A375 (cell line): ENCODE data around the gene GJB1. TPM values are rescaled to one million over a fixed set of nuclear protein-coding genes. Genes with fewer than 3 reads are reported as not detected.

Experiments used
- total RNA-seq: library from RNA; depleted of rRNA; stranded (reverse); fragments of >200 nt; shearing (Covaris generic); gene quantifications from 2 replicates; pipeline ENCODE4 v1.2.3, GENCODE V29; 2014; rRNA removed

GJB1 gene
- 4.5 and 5.7 TPM in 2 replicates for total RNA-seq

DNA sequence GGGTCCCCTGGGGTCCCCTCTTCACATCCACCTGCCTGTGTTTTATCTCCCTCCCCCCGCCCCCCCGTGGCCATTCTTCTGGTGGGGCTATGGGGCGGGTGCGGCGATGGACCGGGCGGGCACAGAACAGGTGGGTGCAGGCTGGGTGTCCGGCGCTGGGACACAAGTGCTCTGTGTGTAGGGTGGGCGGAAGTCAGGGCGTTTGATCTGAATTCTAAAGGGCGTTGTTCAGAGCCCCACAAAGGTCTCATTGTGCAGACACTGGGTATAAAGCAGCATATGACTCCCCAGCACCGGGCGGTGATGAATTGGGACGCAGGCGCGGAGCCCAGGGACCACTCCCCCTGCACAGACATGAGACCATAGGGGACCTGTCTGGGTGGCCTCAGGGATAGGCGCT, at the start of gene GJB1:
Gene GJB1, plus strand, starts transcription at position 296 of the 400 bp plus-strand sequence. CDS start 484 bp downstream, outside the sequence.

DNA sequence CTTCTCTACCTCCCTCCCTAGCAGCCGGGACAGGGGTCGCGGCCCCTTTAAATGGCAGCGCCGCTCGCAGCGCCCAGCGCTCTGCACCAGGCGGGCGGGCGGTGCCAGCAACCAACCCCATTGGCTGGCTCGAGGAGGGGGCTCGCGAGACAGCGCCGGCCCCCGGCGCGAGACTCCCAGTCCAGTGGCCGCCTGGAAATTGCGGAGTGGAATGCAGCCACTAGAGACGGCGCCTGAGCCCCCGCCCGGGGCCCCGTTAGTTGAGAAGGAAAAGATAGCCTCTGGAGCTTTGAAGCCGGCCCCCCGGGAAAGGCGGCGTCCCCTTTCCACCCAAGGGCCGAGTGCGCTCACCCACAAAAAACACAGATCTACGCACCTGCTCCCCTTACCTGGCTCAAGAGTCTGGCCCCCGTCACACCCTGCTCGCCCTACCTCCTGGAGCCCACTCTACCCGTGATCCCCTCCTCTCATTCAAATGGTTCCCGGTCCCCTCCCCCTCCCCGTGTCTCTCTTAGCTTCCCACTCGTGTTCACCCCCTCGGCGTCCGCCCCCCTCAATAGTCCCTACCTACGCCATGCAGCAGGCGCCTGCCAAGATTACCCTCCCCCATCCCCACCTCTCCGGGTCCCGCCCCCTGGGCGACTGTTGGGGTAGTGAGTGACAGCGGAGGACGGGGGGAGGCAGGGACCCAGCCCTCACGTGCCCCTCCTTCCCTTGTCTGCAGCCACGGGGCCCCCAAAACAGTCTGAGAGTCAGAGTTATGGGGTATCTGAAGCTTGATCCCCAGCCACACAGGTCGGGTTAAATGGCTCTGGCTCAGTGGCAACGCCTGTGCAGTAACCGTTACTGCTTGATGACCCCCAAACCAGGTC, 31.3 kb downstream of the GJB1 start, which contains the start of gene ZMYM3:
Gene ZMYM3, minus strand, starts transcription at position 49 of the 872 bp plus-strand sequence. CDS start 885 bp downstream, outside the sequence.

Other genes starting within 250 kb of the GJB1 start
- 29.9 and 33.1 TPM in 2 replicates for gene SNX12, start 154.9 kb upstream of the GJB1 start, total RNA-seq
- 4.3 and 4.9 TPM in 2 replicates for gene FOXO4, start 127.4 kb upstream of the GJB1 start, total RNA-seq
- gene CXorf65, start 116.5 kb upstream of the GJB1 start, total RNA-seq = not detected in 2 replicates
- 0.11 TPM in 1 of 2 replicates, not detected in the other for gene IL2RG, start 111.6 kb upstream of the GJB1 start, total RNA-seq
- 33.2 and 46.0 TPM in 2 replicates for gene MED12, start 104.6 kb upstream of the GJB1 start, total RNA-seq
- gene NLGN3, start 78.4 kb upstream of the GJB1 start, total RNA-seq = 0.68 and 0.90 TPM in 2 replicates
- 14.0 and 16.4 TPM in 2 replicates for gene ZMYM3, start 30.9 kb downstream of the GJB1 start, total RNA-seq
- 630 and 657 TPM in 2 replicates for gene NONO, start 60.4 kb downstream of the GJB1 start, total RNA-seq
- gene ITGB1BP2, start 78.5 kb downstream of the GJB1 start, total RNA-seq = 1.6 and 2.5 TPM in 2 replicates
- gene TAF1, start 143.1 kb downstream of the GJB1 start, total RNA-seq = 62.0 and 66.4 TPM in 2 replicates